OCI-LY1 (cell line): ENCODE measurements around the gene C15orf40.

ENCODE experiments used
- H2AFZ ChIP-seq: fragments of 200-600 bp; sonication (generic), shearing (Covaris generic); 2 replicates; pipeline ENCODE4 v1.6.0; 2014; ENCODE audit warnings: antibody characterized with exemption, mild to moderate bottlenecking, low read length
- H3F3A ChIP-seq: fragments of 200-600 bp; sonication (generic), shearing (Covaris generic); 2 replicates; pipeline ENCODE4 v1.6.0; 2014; ENCODE audit warnings: mild to moderate bottlenecking, antibody characterized with exemption, low read length, moderate library complexity; ENCODE audit not compliant: insufficient read depth
- H3K27ac ChIP-seq: fragments of 200-600 bp; sonication (generic); 2 replicates; pipeline ENCODE4 v1.5.1; 2014; ENCODE audit warnings: low read length, mixed run types, mild to moderate bottlenecking, low read depth; ENCODE audit not compliant: poor library complexity, severe bottlenecking
- H3K27me3 ChIP-seq: fragments of 200-600 bp; sonication (generic); 2 replicates; pipeline ENCODE4 v1.6.0; 2014; ENCODE audit warnings: antibody characterized with exemption, mild to moderate bottlenecking, low read length, moderate library complexity; ENCODE audit not compliant: insufficient read depth
- H3K36me3 ChIP-seq: fragments of 200-600 bp; sonication (generic); 2 replicates; pipeline ENCODE4 v1.6.1; 2014; ENCODE audit warnings: mild to moderate bottlenecking, antibody characterized with exemption, low read length, moderate library complexity, mixed read lengths; ENCODE audit not compliant: insufficient read depth
- H3K4me1 ChIP-seq: fragments of 200-600 bp; sonication (generic); 2 replicates; pipeline ENCODE4 v1.5.1; 2014; ENCODE audit warnings: mild to moderate bottlenecking, low read length, moderate library complexity; ENCODE audit not compliant: insufficient read depth, severe bottlenecking
- H3K4me2 ChIP-seq: fragments of 200-600 bp; sonication (generic), shearing (Covaris generic); 2 replicates; pipeline ENCODE4 v1.6.1; 2014; ENCODE audit warnings: low read length
- H3K4me3 ChIP-seq: fragments of 200-600 bp; sonication (generic); 2 replicates; pipeline ENCODE4 v1.5.1; 2014; ENCODE audit warnings: low read length, low read depth, mild to moderate bottlenecking, mixed read lengths; ENCODE audit not compliant: poor library complexity, severe bottlenecking
- H3K79me2 ChIP-seq: fragments of 200-600 bp; shearing (Covaris generic); 2 replicates; pipeline ENCODE4 v1.6.1; 2016; ENCODE audit warnings: mixed run types, low read length, mixed read lengths; ENCODE audit not compliant: insufficient read depth
- H3K9ac ChIP-seq: fragments of 200-600 bp; sonication (generic), shearing (Covaris generic); 2 replicates; pipeline ENCODE4 v1.6.1; 2014; ENCODE audit warnings: mild to moderate bottlenecking, low read length, mixed read lengths
- H3K9me2 ChIP-seq: fragments of 200-600 bp; sonication (generic), shearing (Covaris generic); 2 replicates; pipeline ENCODE4 v1.6.1; 2014; ENCODE audit warnings: low read depth, mild to moderate bottlenecking, low read length, mixed read lengths
- H3K9me3 ChIP-seq: fragments of 200-600 bp; shearing (Covaris generic); 2 replicates; pipeline ENCODE4 v1.6.1; 2014; ENCODE audit warnings: low read length, mixed read lengths
- H4K20me1 ChIP-seq: fragments of 200-600 bp; sonication (generic), shearing (Covaris generic); 2 replicates; pipeline ENCODE4 v1.6.0; 2016; ENCODE audit warnings: mild to moderate bottlenecking, low read length; ENCODE audit not compliant: insufficient read depth
- EZH2 ChIP-seq: fragments of 200-600 bp; sonication (generic), shearing (Covaris generic); IDR thresholded peaks from 2 replicates; pipeline ENCODE4 v1.8.0; 2017; ENCODE audit warnings: borderline replicate concordance, mixed run types, mild to moderate bottlenecking, antibody characterized with exemption, low read length, moderate library complexity, mixed read lengths
- TF ChIP-seq, protein P1 (sequence below): fragments of 200-600 bp; sonication (generic), shearing (Covaris generic); IDR thresholded peaks from 2 replicates; pipeline ENCODE4 v1.5.1; 2017; ENCODE audit warnings: mild to moderate bottlenecking, antibody characterized with exemption, low read length, moderate library complexity, mixed read lengths

C15orf40 gene

DNA sequence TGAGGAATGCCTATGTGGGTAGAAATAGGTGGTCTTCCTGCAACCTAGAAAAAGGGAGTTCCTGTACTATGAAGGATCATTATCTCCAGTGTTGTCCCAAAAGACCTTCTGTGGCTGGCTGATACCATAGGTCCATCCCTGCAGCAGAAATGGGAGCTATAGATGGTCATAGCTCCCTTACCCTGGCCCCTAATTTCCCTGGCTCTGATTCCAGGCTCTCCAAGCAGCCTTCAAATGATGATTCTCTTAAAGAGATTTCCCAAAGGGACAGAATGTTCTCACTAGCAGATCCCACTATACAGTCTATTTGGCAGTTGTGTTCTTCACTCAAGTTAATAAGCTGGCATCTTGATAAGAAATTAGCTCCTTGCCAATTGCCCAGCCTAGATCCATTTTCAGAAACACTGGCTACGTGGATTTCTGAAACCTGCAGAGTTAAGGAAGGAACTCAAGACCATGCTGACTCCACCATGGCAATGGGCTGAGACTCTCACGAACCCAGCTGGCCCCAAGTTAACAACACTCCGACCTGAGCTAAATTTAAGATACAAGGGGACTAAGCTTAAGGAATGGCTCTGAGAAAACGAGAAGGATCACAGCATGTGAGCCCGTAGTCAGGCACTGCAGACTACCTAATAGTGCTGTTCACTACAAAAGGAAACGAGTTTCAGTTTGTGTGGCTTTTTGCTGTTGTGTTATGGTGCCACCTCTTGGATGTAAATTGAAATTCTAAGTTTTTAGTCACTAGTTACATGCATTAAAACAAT lies 11.4 kb downstream of the C15orf40 start:
- H4K20me1 ChIP-seq, result no peaks in the 10 kb centered on the region
- no peaks in the 10 kb centered on the region for H3K9me3 ChIP-seq
- H3K4me1 ChIP-seq, result peaks cover 7% of the 10 kb centered on the region
- no peak overlapping the region for H2AFZ ChIP-seq
- H3K79me2 ChIP-seq, result no peaks in the 10 kb centered on the region
- H3K9me2 ChIP-seq, result no peaks in the 10 kb centered on the region
- H3K36me3 ChIP-seq, result no peaks in the 10 kb centered on the region; the same call in 1 of the 2 replicates
- H3K27me3 ChIP-seq, result no peaks in the 10 kb centered on the region
- TF ChIP-seq, protein P1, sequence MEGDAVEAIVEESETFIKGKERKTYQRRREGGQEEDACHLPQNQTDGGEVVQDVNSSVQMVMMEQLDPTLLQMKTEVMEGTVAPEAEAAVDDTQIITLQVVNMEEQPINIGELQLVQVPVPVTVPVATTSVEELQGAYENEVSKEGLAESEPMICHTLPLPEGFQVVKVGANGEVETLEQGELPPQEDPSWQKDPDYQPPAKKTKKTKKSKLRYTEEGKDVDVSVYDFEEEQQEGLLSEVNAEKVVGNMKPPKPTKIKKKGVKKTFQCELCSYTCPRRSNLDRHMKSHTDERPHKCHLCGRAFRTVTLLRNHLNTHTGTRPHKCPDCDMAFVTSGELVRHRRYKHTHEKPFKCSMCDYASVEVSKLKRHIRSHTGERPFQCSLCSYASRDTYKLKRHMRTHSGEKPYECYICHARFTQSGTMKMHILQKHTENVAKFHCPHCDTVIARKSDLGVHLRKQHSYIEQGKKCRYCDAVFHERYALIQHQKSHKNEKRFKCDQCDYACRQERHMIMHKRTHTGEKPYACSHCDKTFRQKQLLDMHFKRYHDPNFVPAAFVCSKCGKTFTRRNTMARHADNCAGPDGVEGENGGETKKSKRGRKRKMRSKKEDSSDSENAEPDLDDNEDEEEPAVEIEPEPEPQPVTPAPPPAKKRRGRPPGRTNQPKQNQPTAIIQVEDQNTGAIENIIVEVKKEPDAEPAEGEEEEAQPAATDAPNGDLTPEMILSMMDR, result peak; percentile 71
- no peak for TF ChIP-seq EZH2
- no peak overlapping the region for H3K27ac ChIP-seq
- H3F3A ChIP-seq, result no peaks in the 10 kb centered on the region
- peak overlapping the region; percentile 30 for H3K4me2 ChIP-seq
- peak overlapping the region; percentile 2; the same call in 1 of the 2 replicates for H3K9ac ChIP-seq
- peak overlapping the region; percentile 6 for H3K4me3 ChIP-seq

DNA sequence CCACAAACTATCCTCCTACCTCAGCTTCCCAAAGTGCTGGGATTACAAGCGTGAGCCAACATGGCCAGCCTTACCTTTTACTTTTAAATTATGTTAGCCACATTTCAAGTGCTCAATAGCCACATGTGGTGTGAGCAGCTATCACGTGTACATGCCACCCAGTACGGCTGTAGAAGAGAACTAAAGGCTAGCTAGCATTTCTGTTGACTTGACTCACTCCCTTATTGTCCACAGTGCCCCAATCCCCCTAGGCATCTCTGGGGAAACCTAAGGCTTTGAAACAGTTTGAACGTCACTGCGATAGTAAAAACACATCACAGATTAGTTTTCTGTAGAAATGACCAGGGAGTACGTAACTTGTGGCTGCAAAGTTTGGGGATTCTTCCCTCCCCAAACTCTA lies 12.0 kb downstream of the C15orf40 start:
- no peaks in the 10 kb centered on the region for H3K9me2 ChIP-seq
- no peaks in the 10 kb centered on the region for H3K27me3 ChIP-seq
- H3K9me3 ChIP-seq, result no peaks in the 10 kb centered on the region
- no peaks in the 10 kb centered on the region for H3F3A ChIP-seq
- H2AFZ ChIP-seq, result no peak overlapping the region
- no peaks in the 10 kb centered on the region for H4K20me1 ChIP-seq
- H3K4me2 ChIP-seq, result no peak overlapping the region
- no peak overlapping the region for H3K27ac ChIP-seq
- no peak overlapping the region for H3K9ac ChIP-seq
- no peak overlapping the region for H3K4me3 ChIP-seq
- no peaks in the 10 kb centered on the region for H3K79me2 ChIP-seq
- no peaks in the 10 kb centered on the region for H3K36me3 ChIP-seq
- H3K4me1 ChIP-seq, result peaks cover 7% of the 10 kb centered on the region
- TF ChIP-seq, protein P1, result no peak
- no peak for TF ChIP-seq EZH2

DNA sequence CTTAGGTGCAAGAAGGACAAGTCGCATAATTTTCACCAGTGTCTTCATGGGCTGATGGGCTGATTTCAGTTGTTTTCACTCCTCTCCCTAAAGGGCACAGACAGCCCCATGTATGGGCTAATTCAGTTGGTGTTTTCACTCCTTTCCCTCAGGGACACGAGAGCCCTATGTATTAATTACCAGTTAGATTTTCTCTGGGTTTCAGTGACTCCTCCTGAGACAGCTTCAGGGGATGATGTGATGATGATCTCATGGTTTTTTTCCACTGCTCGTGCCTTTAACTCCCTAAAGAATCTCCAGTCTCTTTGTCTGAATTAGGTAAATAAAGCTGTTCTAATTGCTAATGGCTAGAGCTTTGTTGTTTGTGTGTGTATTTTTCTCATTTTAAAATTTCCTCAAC lies 15.5 kb downstream of the C15orf40 start:
- Histone ChIP-seq H3K27ac (no peak overlapping the region), H2AFZ (no peak overlapping the region), H3F3A (no peaks in the 10 kb centered on the region), H3K4me2 (no peak overlapping the region), H3K27me3 (no peaks in the 10 kb centered on the region), H3K36me3 (0 out of 2 replicates have a peak, but pooled peaks cover under 1% of the 10 kb centered on the region), H4K20me1 (no peaks in the 10 kb centered on the region), H3K4me3 (no peak overlapping the region), H3K79me2 (no peaks in the 10 kb centered on the region), H3K9me2 (no peaks in the 10 kb centered on the region), H3K4me1 (peaks cover 7% of the 10 kb centered on the region), H3K9ac (no peak overlapping the region), H3K9me3 (no peaks in the 10 kb centered on the region)
- TF ChIP-seq, protein P1, result no peak
- TF ChIP-seq EZH2, result no peak
